Measurements from ENCODE around the gene TMTC2.

TMTC2 gene

DNA sequence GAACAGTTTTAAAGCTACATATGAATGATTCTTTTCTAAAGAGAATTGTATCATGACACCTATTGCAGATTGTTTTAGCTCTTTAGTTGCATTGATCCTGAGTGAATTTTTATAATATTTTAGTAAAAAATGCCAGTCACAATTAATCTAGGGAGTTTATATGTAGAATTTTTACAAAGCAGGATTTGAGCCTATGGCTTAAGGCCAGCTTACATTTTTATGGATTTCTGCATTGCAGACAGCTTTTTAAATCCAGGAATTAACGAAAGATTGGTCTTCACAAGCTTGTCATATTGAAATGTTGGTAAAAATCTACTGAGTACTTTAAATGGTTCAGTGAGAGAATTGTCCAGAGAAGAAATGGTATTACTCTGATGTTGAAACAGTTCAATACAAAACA lies 358.0 kb downstream of the TMTC2 start:
- Histone ChIP-seq H3K4me3 (ENCODE audit: low read depth, low read length) (no peak overlapping the region), H3K27me3 (ENCODE audit: control insufficient read depth, insufficient read depth, low read length) (no peaks in the 10 kb centered on the region), H3K9ac (ENCODE audit: low read depth, low read length) (no peak overlapping the region), H3K9me3 (ENCODE audit: control insufficient read depth, insufficient read depth, low read length) (no peaks in the 10 kb centered on the region), H3K4me1 (ENCODE audit: control insufficient read depth, insufficient read depth, low read length) (no peaks in the 10 kb centered on the region), H3K36me3 (ENCODE audit: control insufficient read depth, insufficient read depth, low read length) (no peaks in the 10 kb centered on the region)

DNA sequence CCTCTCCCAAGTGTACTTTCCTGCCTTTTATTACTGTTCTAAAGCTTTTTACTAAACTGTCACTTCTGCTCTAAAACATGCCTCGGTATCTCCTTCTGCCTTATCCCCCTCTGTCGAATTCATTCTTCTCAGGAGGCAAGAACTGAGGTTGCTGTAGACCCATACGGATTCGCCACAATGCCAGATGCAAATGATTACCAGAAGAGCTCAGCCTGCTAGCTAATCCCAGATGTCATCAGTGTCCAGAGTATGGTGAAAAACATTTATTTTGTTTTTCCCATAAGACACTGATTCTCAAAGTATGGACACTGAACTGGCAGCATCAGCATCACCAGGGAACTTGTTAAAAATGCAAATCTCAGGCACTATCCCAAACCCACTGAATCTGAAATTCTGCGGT lies 359.3 kb downstream of the TMTC2 start:
- H3K36me3 ChIP-seq (ENCODE audit: control insufficient read depth, insufficient read depth, low read length) = no peaks in the 10 kb centered on the region
- no peaks in the 10 kb centered on the region for H3K27me3 ChIP-seq (ENCODE audit: control insufficient read depth, insufficient read depth, low read length)
- no peaks in the 10 kb centered on the region for H3K4me1 ChIP-seq (ENCODE audit: control insufficient read depth, insufficient read depth, low read length)
- H3K9ac ChIP-seq (ENCODE audit: low read depth, low read length) = no peak overlapping the region
- no peaks in the 10 kb centered on the region for H3K9me3 ChIP-seq (ENCODE audit: control insufficient read depth, insufficient read depth, low read length)
- H3K4me3 ChIP-seq (ENCODE audit: low read depth, low read length) = no peak overlapping the region

DNA sequence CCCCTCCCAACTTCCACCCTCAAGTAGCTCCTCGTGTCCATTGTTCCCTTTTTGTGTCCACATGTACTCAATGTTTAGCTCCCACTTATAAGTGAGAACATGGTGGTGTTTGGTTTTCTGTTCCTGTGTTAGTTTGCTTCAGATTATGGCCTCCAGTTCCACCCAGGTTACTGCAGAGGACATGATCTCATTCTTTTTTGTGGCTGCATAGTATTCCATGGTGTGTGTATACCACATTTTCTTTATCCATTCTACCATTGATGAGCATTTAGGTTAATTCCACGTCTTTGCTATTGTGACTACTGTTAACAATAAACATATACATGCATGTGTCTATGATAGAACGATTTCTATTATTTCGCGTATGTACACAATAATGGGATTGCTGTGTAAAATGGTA lies 362.6 kb downstream of the TMTC2 start:
- Histone ChIP-seq H3K4me1 (ENCODE audit: control insufficient read depth, insufficient read depth, low read length) (no peaks in the 10 kb centered on the region), H3K27me3 (ENCODE audit: control insufficient read depth, insufficient read depth, low read length) (no peaks in the 10 kb centered on the region), H3K9ac (ENCODE audit: low read depth, low read length) (no peak overlapping the region), H3K36me3 (ENCODE audit: control insufficient read depth, insufficient read depth, low read length) (no peaks in the 10 kb centered on the region), H3K4me3 (ENCODE audit: low read depth, low read length) (no peak overlapping the region), H3K9me3 (ENCODE audit: control insufficient read depth, insufficient read depth, low read length) (no peaks in the 10 kb centered on the region)

DNA sequence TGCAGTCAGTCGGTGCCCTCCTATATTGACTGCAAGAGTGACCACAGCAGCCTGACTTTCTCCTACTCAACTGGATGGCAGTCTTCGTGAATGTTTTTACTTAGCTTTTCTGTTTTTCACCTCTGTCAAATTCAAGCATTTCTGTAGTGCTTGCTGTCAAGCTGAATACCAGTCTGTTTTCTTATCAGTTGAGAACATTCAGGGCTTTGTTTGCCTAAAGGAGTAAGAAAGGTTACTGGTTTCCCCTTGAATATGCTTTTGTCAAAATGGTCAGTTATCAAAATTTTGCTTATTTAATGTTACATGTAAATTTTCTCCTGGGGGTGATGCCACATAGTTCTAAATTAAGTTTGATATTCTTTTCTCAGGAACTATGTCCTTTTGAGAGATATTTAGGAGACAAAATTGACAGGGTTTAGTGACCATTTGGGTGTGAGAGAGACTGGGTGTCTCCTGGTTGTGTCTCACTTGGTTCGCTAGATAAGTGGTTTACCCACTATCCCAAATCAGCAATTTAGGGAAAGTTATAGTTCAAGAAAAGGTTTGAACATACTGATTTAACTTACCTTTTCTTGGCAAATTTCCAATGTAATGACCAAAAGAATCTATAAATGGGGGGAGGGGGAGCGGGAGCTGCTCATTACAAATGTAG lies 366.3 kb downstream of the TMTC2 start:
- Histone ChIP-seq H3K27me3 (ENCODE audit: control insufficient read depth, insufficient read depth, low read length) (no peaks in the 10 kb centered on the region), H3K36me3 (ENCODE audit: control insufficient read depth, insufficient read depth, low read length) (no peaks in the 10 kb centered on the region), H3K9ac (ENCODE audit: low read depth, low read length) (no peak overlapping the region), H3K4me1 (ENCODE audit: control insufficient read depth, insufficient read depth, low read length) (no peaks in the 10 kb centered on the region), H3K9me3 (ENCODE audit: control insufficient read depth, insufficient read depth, low read length) (no peaks in the 10 kb centered on the region), H3K4me3 (ENCODE audit: low read depth, low read length) (no peak overlapping the region)

DNA sequence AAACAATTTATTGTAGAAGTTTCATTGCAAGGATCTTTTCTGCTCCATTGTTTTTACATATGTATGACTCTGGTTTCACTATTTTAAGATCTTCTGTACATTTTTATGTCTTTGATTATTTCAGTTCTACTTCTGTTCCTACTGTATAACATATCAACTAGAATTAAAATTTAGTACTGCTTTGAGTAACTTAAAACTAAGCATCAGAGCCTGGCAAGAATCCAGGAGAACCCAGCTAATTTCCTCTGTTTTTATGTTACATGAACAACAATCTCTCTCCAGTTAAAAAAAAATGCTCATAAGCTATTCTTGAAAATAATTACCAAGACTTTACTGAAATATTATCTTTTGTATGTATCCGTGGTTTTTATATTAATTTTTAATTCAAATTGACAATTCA lies 370.7 kb downstream of the TMTC2 start:
- Histone ChIP-seq H3K27me3 (ENCODE audit: control insufficient read depth, insufficient read depth, low read length) (no peaks in the 10 kb centered on the region), H3K4me3 (ENCODE audit: low read depth, low read length) (no peak overlapping the region), H3K4me1 (ENCODE audit: control insufficient read depth, insufficient read depth, low read length) (no peaks in the 10 kb centered on the region), H3K36me3 (ENCODE audit: control insufficient read depth, insufficient read depth, low read length) (no peaks in the 10 kb centered on the region), H3K9ac (ENCODE audit: low read depth, low read length) (no peak overlapping the region), H3K9me3 (ENCODE audit: control insufficient read depth, insufficient read depth, low read length) (no peaks in the 10 kb centered on the region)

DNA sequence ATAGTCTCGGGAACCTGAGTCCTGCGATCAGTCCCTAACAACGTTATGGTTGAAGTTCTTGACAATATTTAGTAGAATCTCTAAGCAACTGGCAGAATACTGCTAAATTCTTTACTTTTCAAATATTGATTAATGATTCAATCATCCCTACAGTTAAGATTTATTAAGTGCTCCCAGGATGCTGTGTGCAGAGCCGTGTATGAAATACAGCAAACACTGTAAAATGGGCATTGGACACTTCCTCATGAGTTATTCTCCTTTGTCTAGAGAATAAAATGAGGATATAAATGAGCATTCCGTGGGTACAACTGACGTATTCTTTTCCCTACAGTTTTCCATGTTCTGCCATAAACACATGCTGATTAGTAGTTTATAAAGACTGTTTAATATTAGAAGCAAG lies 372.4 kb downstream of the TMTC2 start:
- no peaks in the 10 kb centered on the region for H3K27me3 ChIP-seq (ENCODE audit: control insufficient read depth, insufficient read depth, low read length)
- no peak overlapping the region for H3K9ac ChIP-seq (ENCODE audit: low read depth, low read length)
- H3K4me3 ChIP-seq (ENCODE audit: low read depth, low read length) = no peak overlapping the region
- no peaks in the 10 kb centered on the region for H3K9me3 ChIP-seq (ENCODE audit: control insufficient read depth, insufficient read depth, low read length)
- H3K4me1 ChIP-seq (ENCODE audit: control insufficient read depth, insufficient read depth, low read length) = no peaks in the 10 kb centered on the region
- no peaks in the 10 kb centered on the region for H3K36me3 ChIP-seq (ENCODE audit: control insufficient read depth, insufficient read depth, low read length)

DNA sequence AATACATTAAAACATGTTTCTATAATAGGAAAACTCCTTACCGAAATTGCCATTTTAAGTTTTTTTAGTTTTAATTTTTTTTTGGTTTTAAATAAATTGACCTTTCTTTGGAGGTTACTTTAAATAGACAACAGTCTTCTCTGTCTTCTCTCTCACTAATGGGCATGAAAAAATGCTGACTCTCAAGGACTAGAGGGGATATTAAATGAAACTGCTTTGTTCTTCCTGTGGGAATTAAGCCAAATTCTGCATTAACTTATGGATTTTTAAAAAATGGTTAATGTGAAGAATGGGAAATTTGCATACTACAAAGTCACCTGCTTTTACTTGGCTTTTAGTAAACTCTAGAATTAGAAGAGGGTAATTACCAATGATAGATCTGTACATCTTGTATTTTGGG lies 378.9 kb downstream of the TMTC2 start:
- Histone ChIP-seq H3K9ac (ENCODE audit: low read depth, low read length) (no peak overlapping the region), H3K4me3 (ENCODE audit: low read depth, low read length) (no peak overlapping the region), H3K9me3 (ENCODE audit: control insufficient read depth, insufficient read depth, low read length) (no peaks in the 10 kb centered on the region), H3K27me3 (ENCODE audit: control insufficient read depth, insufficient read depth, low read length) (no peaks in the 10 kb centered on the region), H3K4me1 (ENCODE audit: control insufficient read depth, insufficient read depth, low read length) (peaks cover 3% of the 10 kb centered on the region), H3K36me3 (ENCODE audit: control insufficient read depth, insufficient read depth, low read length) (no peaks in the 10 kb centered on the region)

DNA sequence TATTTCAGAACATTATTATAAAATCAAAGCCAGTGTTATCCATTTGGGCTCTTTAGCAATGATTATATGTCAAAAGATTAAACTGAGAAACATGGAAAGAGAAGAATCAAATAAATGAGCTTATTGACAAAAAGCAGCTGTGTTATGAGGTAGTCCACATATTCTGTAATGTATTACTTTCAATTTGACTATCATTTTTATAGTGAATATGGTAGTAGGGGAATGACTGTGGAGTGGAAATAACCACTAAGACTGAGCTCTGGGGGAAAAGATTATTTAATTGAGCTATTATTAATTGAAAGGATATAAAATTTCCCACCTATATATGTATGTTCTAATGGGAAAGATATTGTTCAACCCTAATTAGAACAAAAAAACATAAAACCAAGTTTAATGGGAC lies 381.3 kb downstream of the TMTC2 start:
- Histone ChIP-seq H3K4me3 (ENCODE audit: low read depth, low read length) (no peak overlapping the region), H3K27me3 (ENCODE audit: control insufficient read depth, insufficient read depth, low read length) (no peaks in the 10 kb centered on the region), H3K9me3 (ENCODE audit: control insufficient read depth, insufficient read depth, low read length) (no peaks in the 10 kb centered on the region), H3K9ac (ENCODE audit: low read depth, low read length) (no peak overlapping the region), H3K4me1 (ENCODE audit: control insufficient read depth, insufficient read depth, low read length) (peaks cover 3% of the 10 kb centered on the region), H3K36me3 (ENCODE audit: control insufficient read depth, insufficient read depth, low read length) (no peaks in the 10 kb centered on the region)

DNA sequence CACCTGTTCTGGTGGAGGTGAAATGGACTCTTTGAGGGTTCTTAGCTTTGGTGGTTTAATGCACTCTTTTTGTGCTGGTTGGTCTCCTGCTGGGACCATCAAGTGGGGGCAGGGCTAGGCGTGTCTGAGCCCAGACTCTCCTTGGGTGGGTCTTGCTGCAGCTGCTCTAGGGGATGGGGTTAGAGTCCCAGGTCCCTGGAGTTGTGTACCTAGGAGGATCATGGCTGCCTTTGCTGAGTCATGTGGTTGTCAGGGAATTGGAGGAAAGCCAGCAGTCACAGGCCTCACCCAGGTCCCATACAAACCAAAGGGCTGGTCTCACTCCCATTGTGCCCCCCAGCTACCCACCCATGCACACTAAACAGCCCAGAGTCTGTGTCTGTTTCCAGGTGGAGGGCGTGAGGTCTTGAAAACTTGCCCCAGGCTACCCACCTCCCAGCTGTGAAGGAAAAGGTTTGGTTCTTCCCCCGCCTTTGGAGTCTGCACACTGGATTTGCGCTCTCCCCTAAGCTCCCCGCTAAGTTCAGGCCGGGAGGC lies 387.7 kb downstream of the TMTC2 start:
- Histone ChIP-seq H3K9me3 (ENCODE audit: control insufficient read depth, insufficient read depth, low read length) (no peaks in the 10 kb centered on the region), H3K9ac (ENCODE audit: low read depth, low read length) (no peak overlapping the region), H3K27me3 (ENCODE audit: control insufficient read depth, insufficient read depth, low read length) (no peaks in the 10 kb centered on the region), H3K4me1 (ENCODE audit: control insufficient read depth, insufficient read depth, low read length) (peaks cover 2% of the 10 kb centered on the region), H3K4me3 (ENCODE audit: low read depth, low read length) (no peak overlapping the region), H3K36me3 (ENCODE audit: control insufficient read depth, insufficient read depth, low read length) (no peaks in the 10 kb centered on the region)

DNA sequence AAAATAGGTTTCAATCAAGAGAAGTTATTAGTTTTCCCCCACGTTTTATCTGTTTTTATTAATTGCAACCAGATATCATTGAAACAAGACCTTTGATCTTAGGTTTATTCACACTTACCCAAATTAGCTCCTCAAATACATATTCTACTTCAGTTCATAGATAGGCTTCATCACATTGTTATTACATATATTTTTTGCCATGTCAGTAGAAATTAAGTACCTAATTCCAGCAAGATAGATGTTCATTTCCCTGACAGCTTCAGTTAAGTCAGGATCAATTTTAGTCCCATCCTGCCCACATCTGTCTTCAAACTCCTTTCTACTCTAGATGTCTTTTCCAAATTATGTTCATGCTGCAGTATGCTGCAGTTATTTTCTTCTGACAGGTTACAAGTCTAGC lies 388.8 kb downstream of the TMTC2 start:
- no peak overlapping the region for H3K4me3 ChIP-seq (ENCODE audit: low read depth, low read length)
- H3K9ac ChIP-seq (ENCODE audit: low read depth, low read length) = no peak overlapping the region
- no peaks in the 10 kb centered on the region for H3K9me3 ChIP-seq (ENCODE audit: control insufficient read depth, insufficient read depth, low read length)
- H3K36me3 ChIP-seq (ENCODE audit: control insufficient read depth, insufficient read depth, low read length) = no peaks in the 10 kb centered on the region
- H3K27me3 ChIP-seq (ENCODE audit: control insufficient read depth, insufficient read depth, low read length) = no peaks in the 10 kb centered on the region
- H3K4me1 ChIP-seq (ENCODE audit: control insufficient read depth, insufficient read depth, low read length) = peaks cover 2% of the 10 kb centered on the region

DNA sequence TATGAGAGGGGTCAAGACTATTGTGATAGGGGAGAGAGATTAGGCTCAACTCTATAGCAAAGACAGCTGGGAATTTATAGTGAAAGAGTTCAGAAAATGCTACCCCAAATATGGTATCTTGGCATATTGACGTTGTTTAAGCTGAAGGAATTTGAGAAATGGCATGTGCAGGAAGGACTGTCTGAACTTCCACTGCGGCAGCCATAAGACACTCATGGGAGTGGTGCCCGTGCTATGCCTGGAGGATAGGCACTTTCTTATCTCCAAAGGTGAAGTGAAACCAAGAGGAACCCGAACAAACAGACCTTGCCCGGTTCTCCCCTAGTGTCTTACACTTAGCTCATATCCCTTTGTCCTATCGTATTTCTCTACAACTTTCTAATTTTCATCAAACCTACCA lies 390.3 kb downstream of the TMTC2 start:
- Histone ChIP-seq H3K4me1 (ENCODE audit: control insufficient read depth, insufficient read depth, low read length) (peaks cover 2% of the 10 kb centered on the region), H3K9me3 (ENCODE audit: control insufficient read depth, insufficient read depth, low read length) (no peaks in the 10 kb centered on the region), H3K9ac (ENCODE audit: low read depth, low read length) (no peak overlapping the region), H3K36me3 (ENCODE audit: control insufficient read depth, insufficient read depth, low read length) (no peaks in the 10 kb centered on the region), H3K4me3 (ENCODE audit: low read depth, low read length) (no peak overlapping the region), H3K27me3 (ENCODE audit: control insufficient read depth, insufficient read depth, low read length) (no peaks in the 10 kb centered on the region)

DNA sequence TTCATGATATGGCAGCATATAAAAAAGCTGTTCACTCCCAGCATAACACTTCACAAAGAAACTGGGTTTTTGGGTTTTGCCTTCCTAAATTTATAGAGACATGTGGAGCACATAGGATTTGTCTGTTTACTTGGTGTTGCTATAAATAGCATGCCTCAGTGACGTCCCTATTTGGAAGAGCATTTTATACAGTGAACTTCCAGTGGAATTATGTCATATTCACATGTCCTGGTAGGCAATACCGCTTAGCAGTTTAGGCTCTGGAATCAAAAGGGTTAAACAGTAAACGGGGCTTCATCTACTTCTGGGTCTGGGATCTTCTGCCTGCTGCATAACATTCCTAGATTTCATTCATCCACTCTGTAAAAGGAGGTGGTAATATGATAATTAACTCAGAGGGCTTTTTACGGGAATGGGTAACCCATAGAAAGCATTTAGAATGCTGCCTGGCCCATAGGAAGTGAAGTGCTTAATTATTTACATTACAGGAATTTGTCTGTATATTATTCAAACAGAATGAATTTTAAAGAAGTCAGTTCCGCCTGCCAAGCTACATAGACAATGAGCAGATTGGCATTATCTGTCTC lies 396.1 kb downstream of the TMTC2 start:
- Histone ChIP-seq H3K9me3 (ENCODE audit: control insufficient read depth, insufficient read depth, low read length) (no peaks in the 10 kb centered on the region), H3K9ac (ENCODE audit: low read depth, low read length) (no peak overlapping the region), H3K27me3 (ENCODE audit: control insufficient read depth, insufficient read depth, low read length) (no peaks in the 10 kb centered on the region), H3K4me3 (ENCODE audit: low read depth, low read length) (no peak overlapping the region), H3K4me1 (ENCODE audit: control insufficient read depth, insufficient read depth, low read length) (peaks cover 10% of the 10 kb centered on the region), H3K36me3 (ENCODE audit: control insufficient read depth, insufficient read depth, low read length) (no peaks in the 10 kb centered on the region)

Data from iPS-15b (cell line).